HG03571 (cell line): Measurements from ENCODE around the gene LPAR1.
"Not testable (repeated sequence)": the region's sequence is repeated elsewhere in the genome, so short reads cannot be mapped to it uniquely, and the experiment has no call there.

Experiments used
- ATAC-seq: cut with Tn5 transposase; IDR thresholded peaks from one replicate; pipeline ENCODE4 v1.9.1; 2021; ENCODE audit not compliant: unreplicated experiment

The LPAR1 gene

GRCh38 chr9:110826400-110826799 is 211.9 kb downstream of the LPAR1 start:
- ATAC-seq: not testable (repeated sequence)

- ATAC-seq: no peak
Observed at GRCh38 chr9:110825950-110826349, 212.3 kb downstream of the LPAR1 start.

- not testable (repeated sequence) for ATAC-seq
Observed at GRCh38 chr9:110825129-110825528, 213.1 kb downstream of the LPAR1 start.
